WI38 (cell line): ENCODE measurements around the gene GALT.
A peak's percentile ranks its signal among the peaks of the same experiment; 100 is the strongest.

Experiments used
- H3K4me3 ChIP-seq: 2 replicates; pipeline ENCODE4 v1.5.1; 2011; ENCODE audit warnings: low read depth, mild to moderate bottlenecking, control low read depth, low read length
- CTCF ChIP-seq: IDR thresholded peaks from 2 replicates; pipeline ENCODE4 v1.5.1; 2012; ENCODE audit warnings: low read depth, mild to moderate bottlenecking, control low read depth, low read length

Gene GALT

DNA sequence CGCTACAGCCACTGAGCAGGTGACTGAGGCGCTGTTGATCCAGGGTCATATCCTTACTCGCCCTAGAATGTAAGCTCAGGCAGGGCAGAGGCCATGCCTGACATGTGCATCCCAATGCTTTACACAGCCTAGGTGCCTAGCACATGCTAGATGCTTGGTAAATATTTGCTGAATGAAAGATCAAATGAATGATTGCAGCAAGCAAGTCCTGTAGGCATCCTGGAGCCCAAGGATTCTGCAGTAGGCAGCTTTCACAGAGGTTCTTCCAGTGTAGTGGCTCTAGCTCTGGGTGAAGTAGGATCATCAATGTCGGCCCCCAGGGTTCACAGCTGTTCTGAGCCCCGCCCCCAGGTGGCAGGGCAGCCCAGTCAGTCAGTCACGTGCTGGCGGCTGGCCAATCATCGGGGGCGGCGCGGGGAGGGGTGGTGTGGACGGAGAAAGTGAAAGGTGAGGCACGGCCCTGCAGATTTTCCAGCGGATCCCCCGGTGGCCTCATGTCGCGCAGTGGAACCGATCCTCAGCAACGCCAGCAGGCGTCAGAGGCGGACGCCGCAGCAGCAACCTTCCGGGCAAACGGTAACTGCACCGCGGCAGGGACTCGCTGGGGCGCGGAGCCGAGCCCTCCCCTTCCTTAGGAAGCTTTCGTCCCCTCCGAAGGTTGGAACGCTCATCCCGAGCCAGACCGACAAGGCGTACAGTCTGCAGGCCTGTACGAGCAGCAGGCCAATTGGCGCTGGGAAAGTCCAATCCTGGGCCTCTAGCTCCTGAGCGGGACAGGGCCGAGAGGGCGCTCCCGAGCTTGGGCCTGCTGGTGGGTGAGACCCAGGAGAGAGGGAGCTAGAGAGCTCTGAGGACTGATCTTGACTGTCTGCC lies at the start of gene GALT:
Gene GALT, plus strand, starts transcription at position 465 of the 873 bp plus-strand sequence. Its CDS starts 30 bp downstream, at position 495.
- peak; percentile 52 for TF ChIP-seq CTCF

DNA sequence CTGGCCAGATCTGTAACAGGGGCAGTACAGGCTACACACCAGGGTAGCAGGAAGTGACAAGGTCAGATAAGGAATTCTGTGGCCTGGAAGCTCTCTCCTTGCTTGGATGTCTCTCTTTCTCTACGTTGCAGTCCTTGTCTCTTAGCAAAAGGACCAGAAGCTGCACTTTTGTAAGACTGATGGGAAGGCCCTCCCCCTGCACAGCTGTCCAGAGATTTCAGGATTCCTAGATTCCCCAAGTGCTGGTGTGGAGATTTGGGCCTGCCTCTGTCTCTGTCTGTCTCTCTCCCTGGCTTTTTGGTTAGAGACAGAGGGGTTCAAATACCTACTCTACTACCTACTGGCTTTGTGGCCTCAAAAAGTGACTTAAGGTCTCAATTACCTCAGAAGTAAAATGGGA lies 46.9 kb upstream of the GALT start:
- no peak overlapping the region for H3K4me3 ChIP-seq
- no peak for TF ChIP-seq CTCF

More for the DNA sequence above, at the start of gene GALT:
- H3K4me3 ChIP-seq, result peak within 1 kb of the TSS; percentile 80

DNA sequence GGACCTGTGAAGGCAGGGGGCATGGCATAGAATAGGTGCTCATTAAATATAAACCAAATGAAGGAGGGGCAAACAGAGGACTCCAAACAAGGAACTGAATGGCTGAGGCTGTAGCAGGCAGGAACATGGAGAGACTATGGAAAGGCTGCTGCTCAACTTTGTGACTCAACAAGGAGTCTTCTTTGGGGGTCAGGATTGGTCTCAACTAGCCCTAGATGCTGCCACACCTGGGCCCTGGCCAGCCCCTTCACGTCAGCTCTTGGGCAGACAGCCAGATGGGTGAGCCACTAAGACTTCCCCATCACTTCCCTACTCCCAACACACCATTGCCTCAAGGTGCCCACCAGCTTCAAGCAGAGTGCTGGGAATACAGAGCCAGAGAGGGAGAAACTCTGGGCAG lies 45.6 kb upstream of the GALT start:
- no peak overlapping the region for H3K4me3 ChIP-seq
- no peak for TF ChIP-seq CTCF

DNA sequence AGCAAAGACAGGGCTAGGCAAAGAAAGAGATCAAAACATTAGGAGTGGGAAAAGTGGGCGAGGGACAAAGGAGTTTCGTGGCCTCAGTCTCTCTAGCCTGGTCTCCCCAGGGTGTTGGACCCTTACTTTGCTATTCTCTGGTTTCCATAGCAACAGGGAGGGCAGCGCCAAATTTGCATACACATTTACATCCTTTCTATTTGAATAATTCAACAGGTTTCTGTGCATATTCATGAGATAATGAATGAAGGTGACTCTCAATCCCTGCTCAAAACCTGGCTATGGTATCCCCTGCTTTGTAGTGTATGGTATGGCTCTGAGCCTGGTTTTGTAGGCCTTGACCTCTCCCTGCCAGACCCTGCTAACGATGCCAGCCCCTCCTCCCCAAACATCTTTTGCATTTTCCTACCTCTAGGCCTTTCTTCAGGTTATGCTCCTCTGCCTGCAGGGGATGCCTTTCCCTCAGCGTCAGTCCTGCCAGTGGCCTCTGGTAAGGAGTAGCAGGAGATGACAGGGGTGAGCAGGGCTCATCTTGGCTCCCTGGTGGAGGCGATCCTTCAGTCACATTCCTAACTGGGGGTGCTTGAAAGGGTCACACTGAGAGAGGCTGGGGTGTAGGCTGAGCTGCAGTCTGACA lies 44.4 kb upstream of the GALT start:
- TF ChIP-seq CTCF, result no peak
- no peak overlapping the region for H3K4me3 ChIP-seq

DNA sequence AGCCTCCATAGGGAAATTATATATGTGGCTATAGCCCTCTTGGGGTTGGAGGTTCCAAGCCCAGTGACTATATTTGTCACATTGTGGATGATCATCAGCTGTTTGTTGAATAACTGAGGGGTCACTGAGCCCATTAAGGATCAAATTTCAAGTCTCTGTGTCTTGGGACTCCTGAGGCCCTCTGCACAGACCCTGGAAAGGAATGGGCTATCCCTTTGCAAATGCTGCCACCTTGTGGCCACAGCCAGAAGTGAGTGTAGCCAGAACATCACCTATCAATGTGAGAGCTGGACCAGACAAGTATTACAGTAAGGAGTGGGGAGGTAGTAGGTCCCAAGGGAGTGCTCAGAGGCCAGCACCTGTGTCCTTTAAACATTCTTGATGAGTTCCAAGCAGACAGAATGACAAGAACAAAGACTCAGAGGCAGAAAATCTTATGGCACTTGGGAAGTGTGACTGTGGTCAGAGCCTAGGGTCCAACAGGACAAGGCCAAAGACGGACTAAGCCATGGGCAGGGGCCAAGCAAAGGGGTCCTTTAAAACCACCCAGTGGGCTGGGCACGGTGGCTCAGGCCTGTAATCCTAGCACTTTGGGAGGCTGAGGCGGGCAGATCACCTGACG lies 42.8 kb upstream of the GALT start:
- no peak overlapping the region for H3K4me3 ChIP-seq
- TF ChIP-seq CTCF, result peak; percentile 95

DNA sequence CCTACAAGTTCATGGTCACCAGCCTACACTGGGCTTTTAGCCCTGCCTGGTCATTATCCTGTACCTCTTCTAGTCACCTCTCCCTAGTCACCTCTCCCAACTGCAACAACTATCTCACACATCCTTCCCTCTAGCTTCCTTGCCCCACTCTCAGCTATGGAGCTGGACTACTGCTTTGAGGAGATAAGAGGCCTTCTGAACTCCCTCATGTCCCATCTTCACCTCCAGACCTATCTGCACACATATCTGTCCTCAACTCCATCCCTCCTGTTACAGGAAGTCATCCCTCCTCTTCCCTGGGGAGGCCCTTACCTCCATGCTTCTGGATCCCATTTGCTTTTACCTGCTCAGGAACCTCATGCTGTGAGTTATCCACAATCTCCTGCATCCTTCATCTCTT lies 40.3 kb upstream of the GALT start:
- no peak for TF ChIP-seq CTCF

GRCh38 chr9:34606905-34607304 lies 39.6 kb upstream of the GALT start:
- no peak for TF ChIP-seq CTCF
- H3K4me3 ChIP-seq, result no peak overlapping the region

More for the DNA sequence above, 40.3 kb upstream of the GALT start:
- no peak overlapping the region for H3K4me3 ChIP-seq
